HG02840 (cell line): Measurements from ENCODE around the gene NRTN.
"Not testable (repeated sequence)": the region's sequence is repeated elsewhere in the genome, so short reads cannot be mapped to it uniquely, and the experiment has no call there.

Source experiments
- ATAC-seq: cut with Tn5 transposase; IDR thresholded peaks from one replicate; pipeline ENCODE4 v1.9.1; 2021; ENCODE audit warnings: mild to moderate bottlenecking, moderate library complexity, moderate number of reproducible peaks; ENCODE audit not compliant: unreplicated experiment, low FRiP score

Gene NRTN

DNA sequence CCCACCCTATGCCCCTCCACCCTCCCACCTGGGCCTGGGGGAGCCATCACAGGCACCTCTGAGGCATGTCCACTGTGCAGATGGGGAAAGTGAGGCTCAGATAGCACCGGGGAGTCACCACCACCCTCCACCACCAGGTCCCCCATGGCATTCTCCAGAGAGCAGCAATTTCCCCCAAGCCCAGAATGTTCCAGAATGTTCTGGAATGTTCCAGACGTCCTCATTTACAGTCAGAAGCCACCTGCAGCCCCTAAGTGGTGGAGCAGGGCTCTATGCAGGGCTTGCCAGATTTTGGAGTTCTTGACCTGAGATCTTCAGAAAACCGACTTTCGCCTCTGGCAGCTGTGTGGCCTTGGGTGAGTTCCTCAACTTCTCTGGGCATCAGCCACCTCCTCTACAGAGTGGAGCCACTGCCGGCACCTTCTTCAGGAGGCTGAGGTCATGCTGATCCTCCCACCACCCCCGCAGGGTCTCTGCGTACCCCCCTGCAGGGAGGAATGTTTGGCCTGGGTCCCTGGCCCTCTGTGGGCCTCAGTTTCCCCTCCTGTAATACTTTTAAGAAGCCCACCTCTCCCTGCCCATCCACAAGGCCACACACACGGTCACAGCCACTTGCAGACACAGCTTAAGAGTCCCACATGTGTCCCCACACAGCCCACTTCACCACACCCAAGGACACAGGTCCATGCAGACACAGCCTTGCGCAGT, 59.3 kb downstream of the NRTN start:
- no peak for ATAC-seq

DNA sequence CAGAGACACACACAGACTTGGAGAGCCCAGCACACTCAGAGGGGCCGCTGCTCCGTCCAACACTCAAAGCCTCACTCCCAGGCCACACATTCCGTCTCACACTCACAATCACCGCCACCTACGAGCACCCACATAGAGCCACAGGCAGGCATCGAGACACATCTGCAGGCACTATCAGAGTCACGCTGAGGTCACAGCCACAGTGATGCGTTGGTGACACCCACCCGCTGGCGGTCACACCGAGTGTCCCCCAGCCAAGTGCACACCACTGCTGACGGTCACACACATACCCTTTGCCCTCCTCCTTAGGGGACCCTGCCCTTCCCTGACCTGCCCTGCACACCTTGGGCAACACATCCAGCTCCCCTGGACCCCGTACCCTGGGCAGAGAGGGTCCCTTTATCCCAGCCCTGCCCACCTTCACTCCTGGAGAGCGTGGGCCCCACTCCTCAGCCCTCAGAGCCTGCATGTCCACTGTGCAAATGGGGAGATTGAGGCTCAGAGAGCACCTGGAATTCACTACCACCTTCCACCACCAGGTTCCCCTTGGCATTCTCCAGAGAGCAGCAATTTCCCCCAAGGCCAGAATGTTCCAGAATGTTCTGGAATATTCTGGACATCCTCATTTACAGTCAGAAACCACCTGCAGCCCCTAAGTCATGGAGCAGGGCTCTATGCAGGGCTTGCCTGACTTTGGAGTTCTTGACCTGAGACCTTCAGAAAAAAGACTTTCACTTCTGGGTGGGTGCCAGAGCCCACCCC, 60.0 kb downstream of the NRTN start:
- no peak for ATAC-seq

DNA sequence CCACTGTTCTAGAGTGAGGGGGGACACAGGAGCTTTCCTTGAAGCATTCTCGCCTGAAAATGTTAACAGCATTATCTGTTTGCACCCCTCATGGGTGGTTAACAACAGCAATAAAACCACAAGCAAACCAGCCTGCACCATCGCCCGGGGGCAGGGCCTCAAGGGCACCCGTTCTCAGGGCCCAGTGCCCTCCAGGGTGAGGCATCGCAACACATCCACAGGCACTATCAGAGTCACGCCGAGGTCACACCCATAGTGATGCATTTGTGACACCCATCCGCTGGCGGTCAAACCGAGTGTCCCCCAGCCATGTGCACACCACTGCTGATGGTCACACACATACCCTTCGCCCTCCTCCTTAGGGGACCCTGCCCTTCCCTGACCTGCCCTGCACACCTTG, 60.9 kb downstream of the NRTN start:
- ATAC-seq: no peak

DNA sequence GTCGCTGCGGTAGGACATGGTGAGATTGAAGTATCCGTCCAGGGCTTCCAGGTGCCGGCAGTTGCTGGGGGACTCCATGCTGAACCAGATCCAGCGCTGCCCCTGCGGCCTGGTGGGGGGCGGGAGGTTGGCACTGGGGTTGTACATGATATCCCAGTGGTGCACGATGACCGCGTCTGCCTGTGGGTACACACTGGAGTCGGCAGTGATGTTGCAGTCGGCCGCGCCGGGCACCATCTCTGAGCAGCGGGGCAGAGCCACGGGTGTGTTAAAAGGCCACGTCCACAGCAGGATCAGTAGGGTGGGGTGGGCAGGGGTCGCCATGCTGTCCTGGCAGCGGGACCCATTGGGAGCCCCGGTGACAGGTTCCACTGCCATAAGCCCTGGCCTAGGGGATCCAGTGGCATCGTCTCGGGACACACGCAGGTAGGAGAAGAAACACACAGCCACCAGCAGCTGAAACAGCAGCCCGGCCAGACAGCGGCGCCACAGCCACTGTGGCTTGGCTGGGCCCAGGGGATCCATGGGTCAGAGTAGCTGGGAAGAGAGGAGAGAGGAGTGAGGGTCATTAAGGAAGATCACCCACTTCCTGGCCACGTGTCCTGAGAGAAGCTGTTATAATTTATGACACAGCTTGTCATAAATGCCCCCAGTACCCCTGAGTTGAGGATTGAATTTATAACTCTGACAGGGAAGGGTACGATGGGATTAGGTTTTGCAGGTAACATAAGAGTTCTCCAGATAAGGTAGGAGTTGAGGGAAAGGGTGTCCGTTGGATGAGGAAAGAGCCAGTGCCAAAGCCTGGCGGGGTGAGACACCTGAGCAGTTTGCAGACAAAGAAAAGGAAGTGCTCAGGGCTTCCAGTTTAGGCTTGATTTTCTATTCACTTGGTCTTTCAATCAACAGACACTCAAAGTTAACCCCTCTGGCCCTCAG, 62.6 kb downstream of the NRTN start:
- no peak for ATAC-seq

DNA sequence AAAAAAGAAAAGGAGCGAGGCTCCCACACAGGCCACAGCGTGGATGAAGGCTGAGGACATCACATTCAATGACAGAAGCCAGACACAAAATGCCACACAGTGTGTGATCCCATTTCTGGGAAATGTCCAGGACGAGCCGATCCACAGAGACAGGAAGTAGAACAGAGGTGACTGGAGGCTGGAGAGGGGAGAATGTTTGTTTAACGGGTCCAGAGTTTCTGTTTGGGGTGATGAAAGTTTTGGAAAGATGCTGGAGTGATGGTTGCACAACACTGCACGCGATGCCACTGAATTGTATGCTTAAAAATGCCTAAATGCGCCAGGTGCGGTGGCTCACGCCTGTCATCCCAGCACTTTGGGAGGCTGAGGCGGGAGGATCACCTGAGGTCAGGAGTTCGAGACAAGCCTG, 66.1 kb downstream of the NRTN start:
- no peak for ATAC-seq

DNA sequence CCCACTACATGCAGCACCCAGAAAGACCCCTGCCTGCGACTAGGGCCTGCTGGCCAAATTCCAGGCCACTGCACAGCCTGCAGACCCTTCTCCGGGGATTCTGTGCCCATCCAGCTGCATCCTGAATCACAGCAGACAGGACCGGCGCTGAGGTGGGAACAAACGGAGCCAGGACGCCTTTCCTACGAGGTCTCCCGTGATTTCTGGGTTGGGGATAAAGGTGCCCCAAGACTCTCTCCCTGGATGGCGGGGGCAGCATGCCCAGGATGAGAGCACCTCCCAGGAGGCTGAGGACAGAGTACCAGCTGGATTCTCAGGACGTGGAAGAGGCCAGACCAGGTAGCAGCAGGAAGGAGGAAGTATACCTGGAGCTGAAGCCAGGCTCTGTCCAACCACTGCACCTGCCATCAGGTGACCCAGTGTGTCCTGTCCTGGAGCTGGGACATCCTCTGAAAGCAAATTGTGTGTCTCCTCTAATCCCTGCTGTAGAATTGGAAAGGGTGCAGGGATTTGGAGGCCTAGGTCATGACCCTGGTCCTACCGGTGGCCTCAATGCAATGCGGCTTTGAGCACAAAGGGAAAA, 68.8 kb downstream of the NRTN start:
- ATAC-seq: no peak

DNA sequence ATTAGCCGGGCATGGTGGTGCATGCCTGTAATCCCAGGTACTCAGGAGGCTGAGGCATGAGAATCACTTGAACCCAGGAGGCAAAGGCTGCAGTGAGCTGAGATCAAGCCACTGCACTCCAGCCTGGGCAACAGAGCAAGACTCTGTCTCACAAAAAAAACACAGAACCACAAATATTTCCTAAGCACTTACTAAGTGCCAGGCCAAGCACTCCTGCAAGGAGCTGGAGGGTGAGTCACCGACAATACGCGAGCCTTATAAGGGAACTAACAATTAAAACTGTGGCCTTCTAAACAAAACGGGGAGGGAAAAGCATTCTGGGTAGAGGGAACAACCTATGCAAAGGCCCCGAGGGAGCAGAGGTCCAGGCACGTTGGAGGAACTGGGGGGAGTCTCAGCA, 69.6 kb downstream of the NRTN start:
- not testable (repeated sequence) for ATAC-seq

DNA sequence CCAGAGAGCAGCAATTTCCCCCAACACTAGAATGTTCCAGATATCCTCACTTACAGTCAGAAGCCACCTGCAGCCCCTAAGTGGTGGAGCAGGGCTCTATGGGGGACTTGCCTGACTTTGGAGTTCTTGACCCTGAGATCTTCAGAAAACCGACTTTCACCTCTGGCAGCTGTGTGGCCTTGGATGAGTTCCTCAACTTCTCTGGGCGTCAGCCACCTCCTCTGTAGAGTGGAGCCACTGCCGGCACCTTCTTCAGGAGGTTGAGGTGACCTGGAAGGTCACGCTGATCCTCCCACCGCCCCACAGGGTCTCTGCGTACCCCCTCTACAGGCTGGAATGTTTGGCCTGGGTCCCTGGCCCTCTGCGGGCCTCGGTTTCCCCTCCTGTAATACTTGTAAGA, 72.6 kb downstream of the NRTN start:
- no peak for ATAC-seq

DNA sequence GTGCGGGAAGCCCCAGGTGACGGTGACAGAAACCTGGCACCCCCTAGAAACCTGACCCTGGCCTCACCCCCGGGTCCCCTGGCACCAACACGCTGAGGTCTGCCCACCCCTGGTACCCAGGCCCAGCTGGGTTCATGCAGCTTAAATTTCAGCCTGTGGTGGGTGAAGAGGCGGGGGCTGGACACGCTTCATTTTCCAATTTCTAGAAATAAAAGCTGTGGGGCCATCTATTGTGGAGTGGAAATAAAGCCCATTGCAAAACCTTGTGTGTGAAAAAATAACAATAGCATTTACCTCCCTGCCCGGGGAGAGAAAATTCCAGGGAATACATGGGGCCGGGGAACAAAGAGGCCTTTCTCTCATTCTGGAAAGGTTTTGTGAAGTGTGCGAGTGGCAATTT, 73.0 kb downstream of the NRTN start:
- no peak for ATAC-seq
